ENCODE data around the gene MS4A18.
"Not testable (repeated sequence)": the region's sequence is repeated elsewhere in the genome, so short reads cannot be mapped to it uniquely, and the experiment has no call there.

The MS4A18 gene

GRCh38 chr11:60748821-60749220 is 24.3 kb downstream of the MS4A18 start:
- no peak overlapping the region for H3K27ac ChIP-seq
- TF ChIP-seq ZFX (IDR thresholded peaks at IDR 0.05) (no peak), CTCF (conservative IDR thresholded peaks at IDR 0.05) (no peak)

- TF ChIP-seq ZFX (IDR thresholded peaks at IDR 0.05) (no peak), CTCF (conservative IDR thresholded peaks at IDR 0.05) (no peak)
- no peak overlapping the region for H3K27ac ChIP-seq
Measured at GRCh38 chr11:60750911-60751310, 26.4 kb downstream of the MS4A18 start.

GRCh38 chr11:60753309-60753708 is 28.8 kb downstream of the MS4A18 start:
- no peak overlapping the region for H3K27ac ChIP-seq
- TF ChIP-seq ZFX (IDR thresholded peaks at IDR 0.05) (no peak), CTCF (conservative IDR thresholded peaks at IDR 0.05) (no peak)

GRCh38 chr11:60754887-60755286 is 30.4 kb downstream of the MS4A18 start:
- TF ChIP-seq CTCF (conservative IDR thresholded peaks at IDR 0.05): no peak
- no peak for TF ChIP-seq ZFX (IDR thresholded peaks at IDR 0.05)

GRCh38 chr11:60756307-60757032 is 31.9 kb downstream of the MS4A18 start, which contains the start of gene MS4A15:
Gene MS4A15, plus strand, starts transcription at chr11:60756867. Its CDS starts 6,867 bp downstream, at chr11:60763734.
- no peak within 1 kb of the TSS for H3K27ac ChIP-seq
- TF ChIP-seq CTCF (conservative IDR thresholded peaks at IDR 0.05): peak; percentile 77
- TF ChIP-seq ZFX (IDR thresholded peaks at IDR 0.05): peak; percentile 15; the same call in 1 of the 2 replicates

More at GRCh38 chr11:60754887-60755286, 30.4 kb downstream of the MS4A18 start:
- no peak overlapping the region for H3K27ac ChIP-seq

- TF ChIP-seq CTCF (conservative IDR thresholded peaks at IDR 0.05): no peak
- H3K27ac ChIP-seq: no peak overlapping the region
Measured at GRCh38 chr11:60757231-60757800, 32.8 kb downstream of the MS4A18 start.

- not testable (repeated sequence) for H3K27ac ChIP-seq
Measured at GRCh38 chr11:60758671-60759070, 34.2 kb downstream of the MS4A18 start.

GRCh38 chr11:60759438-60760225 is 35.1 kb downstream of the MS4A18 start:
- not testable (repeated sequence) for H3K27ac ChIP-seq
